Measurements from ENCODE around the gene RGS19. TPM values are rescaled to one million over a fixed set of nuclear protein-coding genes. Genes with fewer than 3 reads are reported as not detected.

RGS19 gene
- total RNA-seq, 6 experiments from 2014 or later, result 2.6 to 10.9 (median 5.7) TPM

DNA sequence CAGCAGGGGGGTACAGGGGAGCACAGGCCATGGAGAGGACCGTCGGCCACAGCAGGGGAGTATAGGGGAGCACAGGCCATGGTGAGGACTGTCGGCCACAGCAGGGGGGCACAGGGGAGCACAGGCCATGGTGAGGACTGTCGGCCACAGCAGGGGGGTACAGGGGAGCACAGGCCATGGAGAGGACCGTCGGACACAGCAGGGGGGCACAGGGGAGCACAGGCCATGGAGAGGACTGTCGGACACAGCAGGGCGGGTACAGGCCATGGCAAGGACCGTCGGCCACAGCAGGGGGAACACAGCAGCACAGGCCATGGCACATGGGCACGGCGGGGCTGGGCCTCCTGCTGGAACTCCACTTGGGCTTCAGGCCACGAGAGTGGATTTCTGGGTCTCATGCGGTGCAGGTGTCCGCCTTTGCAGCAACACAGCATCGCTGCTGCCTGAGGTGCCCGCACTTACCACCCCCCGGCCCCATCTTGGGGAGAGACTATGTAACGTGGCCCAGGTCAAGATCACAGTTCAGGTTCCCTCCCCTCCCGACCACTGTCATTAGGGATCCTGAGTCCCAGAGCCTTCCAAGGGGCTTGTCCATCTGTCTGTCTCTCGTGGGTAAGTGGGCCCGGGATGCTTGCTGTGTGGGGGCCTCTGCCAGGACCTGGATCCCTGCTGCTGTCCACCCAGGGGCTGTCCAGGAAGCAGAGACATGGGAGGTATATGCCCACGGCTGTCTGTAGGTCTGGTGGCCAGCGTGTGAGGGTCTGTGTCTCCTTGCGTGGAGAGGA is 25.5 kb upstream of the RGS19 start:
- Histone ChIP-seq H3K27ac (no peak overlapping the region), H3K4me1 (peaks cover 0 to 5% (median 0%) of the 10 kb centered on the region in 4 donors), H3K27me3 (peaks cover 0 to 9% of the 10 kb centered on the region in 2 donors), H3K4me3 (no peak overlapping the region), H3K9me3 (no peaks in the 10 kb centered on the region), H3K36me3 (no peaks in the 10 kb centered on the region)
- no peak for ATAC-seq
- intact Hi-C loops (cut with DNase I), result no loop called here
- DNase-seq, result peak; percentile 13 to 40 (median 40)
- TF ChIP-seq, protein P1, sequence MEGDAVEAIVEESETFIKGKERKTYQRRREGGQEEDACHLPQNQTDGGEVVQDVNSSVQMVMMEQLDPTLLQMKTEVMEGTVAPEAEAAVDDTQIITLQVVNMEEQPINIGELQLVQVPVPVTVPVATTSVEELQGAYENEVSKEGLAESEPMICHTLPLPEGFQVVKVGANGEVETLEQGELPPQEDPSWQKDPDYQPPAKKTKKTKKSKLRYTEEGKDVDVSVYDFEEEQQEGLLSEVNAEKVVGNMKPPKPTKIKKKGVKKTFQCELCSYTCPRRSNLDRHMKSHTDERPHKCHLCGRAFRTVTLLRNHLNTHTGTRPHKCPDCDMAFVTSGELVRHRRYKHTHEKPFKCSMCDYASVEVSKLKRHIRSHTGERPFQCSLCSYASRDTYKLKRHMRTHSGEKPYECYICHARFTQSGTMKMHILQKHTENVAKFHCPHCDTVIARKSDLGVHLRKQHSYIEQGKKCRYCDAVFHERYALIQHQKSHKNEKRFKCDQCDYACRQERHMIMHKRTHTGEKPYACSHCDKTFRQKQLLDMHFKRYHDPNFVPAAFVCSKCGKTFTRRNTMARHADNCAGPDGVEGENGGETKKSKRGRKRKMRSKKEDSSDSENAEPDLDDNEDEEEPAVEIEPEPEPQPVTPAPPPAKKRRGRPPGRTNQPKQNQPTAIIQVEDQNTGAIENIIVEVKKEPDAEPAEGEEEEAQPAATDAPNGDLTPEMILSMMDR (IDR thresholded peaks at IDR 0.05), result no peak
- no peak for TF ChIP-seq POLR2A (IDR thresholded peaks at IDR 0.05)
- WGBS (ENCODE audit: insufficient coverage, low coverage, low lambda C conversion rate, missing lambda C conversion rate), result 77% methylated on average over 8 of the region's 25 CpGs

DNA sequence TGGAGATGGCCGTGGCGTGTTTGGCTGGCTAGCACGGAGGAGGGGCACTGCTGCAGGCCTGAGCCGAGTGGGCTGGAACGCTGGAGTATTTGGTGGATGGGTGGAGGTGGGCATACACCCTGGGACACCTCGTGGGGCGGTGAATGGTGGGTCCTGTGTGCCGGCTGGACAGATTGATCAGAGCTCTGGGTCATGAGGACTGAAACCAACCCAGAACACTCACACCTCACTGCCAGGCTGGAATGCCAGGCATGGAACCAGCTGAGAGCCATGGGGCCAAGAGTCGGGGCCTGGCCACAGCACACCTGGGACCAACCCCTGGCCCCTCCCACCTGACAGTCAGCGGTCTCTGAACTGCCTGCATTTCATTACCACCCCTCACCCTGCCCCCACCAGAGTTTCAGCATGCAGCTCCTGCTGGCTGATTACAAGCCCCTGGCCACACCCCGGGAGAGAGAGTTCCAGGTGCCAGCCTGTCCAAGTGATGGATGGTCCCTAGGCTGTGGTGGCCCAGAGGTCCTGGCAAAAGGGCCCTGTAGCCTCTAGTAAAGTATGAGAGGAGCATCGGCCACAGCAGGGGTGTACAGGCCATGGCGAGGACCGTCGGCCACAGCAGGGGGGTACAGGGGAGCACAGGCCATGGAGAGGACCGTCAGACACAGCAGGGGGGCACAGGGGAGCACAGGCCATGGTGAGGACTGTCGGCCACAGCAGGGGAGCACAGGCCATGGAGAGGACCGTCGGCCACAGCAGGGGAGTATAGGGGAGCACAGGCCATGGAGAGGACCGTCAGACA is 24.8 kb upstream of the RGS19 start:
- no peak for TF ChIP-seq POLR2A (IDR thresholded peaks at IDR 0.05)
- TF ChIP-seq, protein P1 (IDR thresholded peaks at IDR 0.05), result no peak
- Histone ChIP-seq H3K27me3 (peaks cover 0 to 9% of the 10 kb centered on the region in 2 donors), H3K4me3 (no peak overlapping the region), H3K9me3 (no peaks in the 10 kb centered on the region), H3K27ac (no peak overlapping the region), H3K36me3 (no peaks in the 10 kb centered on the region), H3K4me1 (peaks cover 0 to 5% (median 0%) of the 10 kb centered on the region in 4 donors)
- ATAC-seq (no peak), DNase-seq (peak in 1 of 3 donors; percentile 37)
- WGBS (ENCODE audit: insufficient coverage, low coverage, low lambda C conversion rate, missing lambda C conversion rate), result 70% methylated on average over 15 of the region's 20 CpGs
- intact Hi-C loops (cut with DNase I), result no loop called here

DNA sequence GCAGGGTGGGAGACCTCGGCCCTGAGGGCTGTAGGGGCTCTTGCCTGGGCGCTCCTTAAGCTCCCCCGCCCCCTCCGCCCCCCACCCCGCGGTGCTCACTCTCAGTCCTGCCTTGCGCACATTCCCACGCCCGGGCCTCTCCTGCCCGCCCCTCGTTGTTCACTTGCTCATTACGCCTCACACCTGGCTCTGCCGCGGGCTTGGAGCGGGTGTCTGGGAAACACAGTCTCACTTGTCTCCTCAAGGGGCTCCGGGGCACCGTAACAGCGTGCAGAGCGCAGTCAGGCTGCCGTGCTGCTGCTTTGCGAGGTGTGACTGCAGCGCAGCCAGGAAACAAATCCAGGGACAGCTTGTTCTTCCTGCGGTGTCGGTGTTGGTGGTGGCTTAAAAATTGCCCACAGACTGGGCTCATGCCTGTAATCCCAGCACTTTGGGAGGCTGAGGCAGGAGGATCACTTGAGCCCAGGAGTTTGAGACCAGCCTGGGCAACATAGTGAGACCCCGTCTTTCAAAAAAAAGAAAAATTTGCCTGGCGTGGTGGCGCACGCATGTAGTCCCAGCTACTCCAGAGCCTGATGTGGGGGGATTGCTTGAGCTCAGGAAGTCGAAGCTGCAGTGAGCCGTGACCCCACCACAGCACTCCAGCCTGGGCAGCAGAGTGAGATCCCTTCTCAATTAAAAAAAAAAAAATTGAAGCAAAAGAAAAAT is 23.5 kb upstream of the RGS19 start:
- ATAC-seq (no peak), DNase-seq (peak in 2 of 3 donors; percentile 16 to 49)

More for the DNA sequence above, 23.5 kb upstream of the RGS19 start:
- Histone ChIP-seq H3K27me3 (peaks cover 0 to 9% of the 10 kb centered on the region in 2 donors), H3K4me1 (peaks cover 0 to 5% (median 0%) of the 10 kb centered on the region in 4 donors), H3K9me3 (no peaks in the 10 kb centered on the region), H3K36me3 (no peaks in the 10 kb centered on the region), H3K27ac (no peak overlapping the region), H3K4me3 (no peak overlapping the region)
- TF ChIP-seq POLR2A (IDR thresholded peaks at IDR 0.05), result no peak
- TF ChIP-seq, protein P1 (IDR thresholded peaks at IDR 0.05), result no peak
- 29% methylated on average over 17 of the region's 30 CpGs for WGBS (ENCODE audit: insufficient coverage, low coverage, low lambda C conversion rate, missing lambda C conversion rate)
- intact Hi-C loops (cut with DNase I), result no loop called here
